BE2C (cell line): Measurements from ENCODE around the gene PLXNA1.

Experiments
- DNase-seq: peaks from one replicate; pipeline ENCODE4 v3.0.0-alpha.2; 2020
- H3K27me3 ChIP-seq: fragments of 250-450 bp; sonication (Bioruptor Pico); 2 replicates; pipeline ENCODE4 v1.5.1; 2020; ENCODE audit warnings: mild to moderate bottlenecking
- H3K36me3 ChIP-seq: fragments of 250-450 bp; sonication (Bioruptor Pico); 2 replicates; pipeline ENCODE4 v1.5.1; 2020; ENCODE audit warnings: mild to moderate bottlenecking
- H3K4me1 ChIP-seq: fragments of 250-450 bp; sonication (Bioruptor Pico); 2 replicates; pipeline ENCODE4 v1.5.1; 2020
- H3K4me3 ChIP-seq: 2 replicates; pipeline ENCODE4 v1.5.1; 2011; ENCODE audit warnings: low read depth, low read length
- H3K9me3 ChIP-seq: fragments of 250-450 bp; sonication (Bioruptor Pico); 2 replicates; pipeline ENCODE4 v1.5.1; 2020
- TF ChIP-seq, protein P1 (sequence below): IDR thresholded peaks from 2 replicates; pipeline ENCODE4 v1.5.1; 2012; ENCODE audit warnings: mild to moderate bottlenecking, low read depth, low read length

Gene PLXNA1

DNA sequence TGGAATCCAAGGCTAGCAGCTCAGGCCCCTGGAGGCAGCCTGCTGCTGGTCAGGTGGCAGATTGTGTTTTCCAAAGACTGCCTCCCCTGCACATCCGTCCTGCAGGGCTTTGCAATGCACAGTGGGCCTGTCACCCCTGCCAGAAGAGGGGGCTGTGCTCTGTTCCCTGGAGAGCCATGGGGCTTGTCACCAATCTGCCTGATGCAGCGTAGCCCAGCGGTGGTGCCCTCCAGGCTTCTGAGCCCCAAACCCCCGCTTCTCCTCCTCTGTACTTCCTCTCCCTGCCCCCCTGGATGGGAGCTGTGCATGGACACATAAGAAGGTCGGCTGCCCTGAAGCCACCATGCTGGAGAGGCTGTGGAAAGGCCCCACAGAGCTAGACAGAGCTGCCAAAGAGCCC lies 10.0 kb upstream of the PLXNA1 start:
- H3K4me1 ChIP-seq, result peaks cover 4% of the 10 kb centered on the region; the same call in 1 of the 2 replicates
- H3K9me3 ChIP-seq, result no peaks in the 10 kb centered on the region; the same call in 1 of the 2 replicates
- H3K36me3 ChIP-seq, result no peaks in the 10 kb centered on the region
- DNase-seq, result no peak
- H3K4me3 ChIP-seq, result no peak overlapping the region
- no peaks in the 10 kb centered on the region for H3K27me3 ChIP-seq
- TF ChIP-seq, protein P1, sequence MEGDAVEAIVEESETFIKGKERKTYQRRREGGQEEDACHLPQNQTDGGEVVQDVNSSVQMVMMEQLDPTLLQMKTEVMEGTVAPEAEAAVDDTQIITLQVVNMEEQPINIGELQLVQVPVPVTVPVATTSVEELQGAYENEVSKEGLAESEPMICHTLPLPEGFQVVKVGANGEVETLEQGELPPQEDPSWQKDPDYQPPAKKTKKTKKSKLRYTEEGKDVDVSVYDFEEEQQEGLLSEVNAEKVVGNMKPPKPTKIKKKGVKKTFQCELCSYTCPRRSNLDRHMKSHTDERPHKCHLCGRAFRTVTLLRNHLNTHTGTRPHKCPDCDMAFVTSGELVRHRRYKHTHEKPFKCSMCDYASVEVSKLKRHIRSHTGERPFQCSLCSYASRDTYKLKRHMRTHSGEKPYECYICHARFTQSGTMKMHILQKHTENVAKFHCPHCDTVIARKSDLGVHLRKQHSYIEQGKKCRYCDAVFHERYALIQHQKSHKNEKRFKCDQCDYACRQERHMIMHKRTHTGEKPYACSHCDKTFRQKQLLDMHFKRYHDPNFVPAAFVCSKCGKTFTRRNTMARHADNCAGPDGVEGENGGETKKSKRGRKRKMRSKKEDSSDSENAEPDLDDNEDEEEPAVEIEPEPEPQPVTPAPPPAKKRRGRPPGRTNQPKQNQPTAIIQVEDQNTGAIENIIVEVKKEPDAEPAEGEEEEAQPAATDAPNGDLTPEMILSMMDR, result no peak

GRCh38 chr3:126973814-126974213 lies 9.1 kb upstream of the PLXNA1 start:
- H3K4me3 ChIP-seq, result no peak overlapping the region
- no peak for DNase-seq
- no peaks in the 10 kb centered on the region for H3K36me3 ChIP-seq
- peaks cover 4% of the 10 kb centered on the region; the same call in 1 of the 2 replicates for H3K4me1 ChIP-seq
- no peaks in the 10 kb centered on the region; the same call in none of the 2 replicates for H3K9me3 ChIP-seq
- no peaks in the 10 kb centered on the region for H3K27me3 ChIP-seq
- TF ChIP-seq, protein P1, result no peak

DNA sequence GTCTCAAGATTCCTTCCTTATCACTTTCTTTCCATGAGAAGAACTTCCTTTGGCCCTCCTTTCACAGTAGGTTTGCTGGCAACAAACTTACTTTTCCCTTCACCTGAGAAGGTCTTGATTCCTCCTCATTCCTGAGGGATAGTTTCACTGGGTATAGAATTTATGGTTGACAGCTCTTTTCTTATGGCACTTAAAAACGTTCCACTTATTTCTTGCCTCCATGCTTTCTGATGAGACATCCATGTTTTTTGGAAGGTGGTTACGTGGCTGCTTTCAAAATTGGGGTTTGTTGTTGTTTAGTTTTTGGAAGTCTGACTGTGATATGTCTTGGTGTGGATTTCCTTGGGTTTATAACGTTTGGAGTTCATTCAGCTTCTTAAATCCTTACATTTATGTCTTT lies 8.2 kb upstream of the PLXNA1 start:
- TF ChIP-seq, protein P1, result no peak
- Histone ChIP-seq H3K4me1 (peaks cover 4% of the 10 kb centered on the region; the same call in 1 of the 2 replicates), H3K9me3 (no peaks in the 10 kb centered on the region; the same call in none of the 2 replicates), H3K27me3 (no peaks in the 10 kb centered on the region), H3K4me3 (no peak overlapping the region), H3K36me3 (no peaks in the 10 kb centered on the region)
- DNase-seq, result no peak

DNA sequence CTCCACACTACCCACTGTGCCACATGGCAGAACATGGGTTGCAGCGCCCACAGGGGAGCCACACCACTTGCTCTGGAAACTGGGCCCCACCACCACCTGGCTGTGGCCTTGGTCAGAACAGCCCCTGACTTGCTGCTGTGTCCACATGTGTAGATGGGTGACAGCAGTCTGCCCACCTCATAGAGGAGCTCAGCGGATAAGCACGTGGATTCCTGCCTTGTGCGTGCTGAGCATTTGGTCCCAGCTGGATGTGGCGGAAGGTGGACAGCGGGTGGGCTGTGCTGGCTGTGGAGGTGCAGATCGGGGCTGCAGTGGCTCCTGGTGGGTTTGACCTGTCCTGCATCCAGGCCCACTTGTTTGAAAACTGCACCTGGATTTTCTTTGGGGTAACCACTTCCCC lies 6.0 kb upstream of the PLXNA1 start:
- no peaks in the 10 kb centered on the region; the same call in none of the 2 replicates for H3K9me3 ChIP-seq
- 0 out of 2 replicates have a peak, but pooled peaks cover under 1% of the 10 kb centered on the region for H3K27me3 ChIP-seq
- H3K4me3 ChIP-seq, result no peak overlapping the region
- H3K4me1 ChIP-seq, result peaks cover 1% of the 10 kb centered on the region; the same call in 1 of the 2 replicates
- no peak for DNase-seq
- no peaks in the 10 kb centered on the region for H3K36me3 ChIP-seq
- TF ChIP-seq, protein P1, result no peak

- TF ChIP-seq, protein P1, result no peak
- no peak overlapping the region for H3K4me3 ChIP-seq
- DNase-seq, result no peak
- no peaks in the 10 kb centered on the region for H3K4me1 ChIP-seq
- no peaks in the 10 kb centered on the region; the same call in none of the 2 replicates for H3K9me3 ChIP-seq
- no peaks in the 10 kb centered on the region for H3K36me3 ChIP-seq
- 0 out of 2 replicates have a peak, but pooled peaks cover 3% of the 10 kb centered on the region for H3K27me3 ChIP-seq
Measured at GRCh38 chr3:126977821-126978220, 5.1 kb upstream of the PLXNA1 start.

GRCh38 chr3:126978291-126978690 lies 4.6 kb upstream of the PLXNA1 start:
- no peak for DNase-seq
- H3K9me3 ChIP-seq, result no peaks in the 10 kb centered on the region; the same call in none of the 2 replicates
- no peaks in the 10 kb centered on the region for H3K4me1 ChIP-seq
- H3K36me3 ChIP-seq, result no peaks in the 10 kb centered on the region
- no peak overlapping the region for H3K4me3 ChIP-seq
- TF ChIP-seq, protein P1, result no peak
- 0 out of 2 replicates have a peak, but pooled peaks cover 3% of the 10 kb centered on the region for H3K27me3 ChIP-seq
